Neural cell (in vitro differentiated cells): Measurements from ENCODE around the gene NCBP3. TPM values are rescaled to one million over a fixed set of nuclear protein-coding genes. Genes with fewer than 3 reads are reported as not detected.

Source experiments
- H2AFZ ChIP-seq: fragments of 200-600, 300-800 bp; sonication (generic), shearing (Covaris generic); 2 replicates; pipeline ENCODE4 v1.6.0; 2014; ENCODE audit warnings: low read depth, mild to moderate bottlenecking, antibody characterized with exemption, low read length, moderate library complexity
- H3F3A ChIP-seq: fragments of 200-600 bp; shearing (Covaris generic); 2 replicates; pipeline ENCODE4 v1.6.1; 2016; ENCODE audit warnings: mild to moderate bottlenecking, moderate library complexity, mixed read lengths, antibody characterized with exemption, low read length; ENCODE audit not compliant: insufficient read depth, poor library complexity, severe bottlenecking
- H3K27ac ChIP-seq: fragments of 200-600, 300-800 bp; sonication (generic), shearing (Covaris generic); 2 replicates; pipeline ENCODE4 v1.5.1; 2014; ENCODE audit warnings: mild to moderate bottlenecking, low read length, moderate library complexity
- H3K27me3 ChIP-seq: fragments of 300-800, 200-600 bp; sonication (generic), shearing (Covaris generic); 2 replicates; pipeline ENCODE4 v1.6.0; 2014; ENCODE audit warnings: mild to moderate bottlenecking, low read depth, low read length, moderate library complexity; ENCODE audit not compliant: insufficient read depth
- H3K36me3 ChIP-seq: fragments of 300-800, 200-600 bp; sonication (generic), shearing (Covaris generic); 2 replicates; pipeline ENCODE4 v1.5.1; 2014; ENCODE audit warnings: mild to moderate bottlenecking, antibody characterized with exemption, low read length, moderate library complexity; ENCODE audit not compliant: insufficient read depth
- H3K4me2 ChIP-seq: fragments of 300-800, 200-600 bp; sonication (generic), shearing (Covaris generic); 2 replicates; pipeline ENCODE4 v1.6.0; 2014; ENCODE audit warnings: mild to moderate bottlenecking, low read length
- H3K4me3 ChIP-seq: fragments of 300-800, 200-600 bp; sonication (generic), shearing (Covaris generic); 2 replicates; pipeline ENCODE4 v1.5.1; 2014; ENCODE audit warnings: mild to moderate bottlenecking, low read length, moderate library complexity
- H3K79me2 ChIP-seq: fragments of 200-600 bp; shearing (Covaris generic); replicated peaks from 2 replicates; pipeline ENCODE4 v1.6.0; 2014; ENCODE audit warnings: mild to moderate bottlenecking, low read length, moderate library complexity; ENCODE audit not compliant: insufficient read depth
- H3K9ac ChIP-seq: fragments of 300-800, 200-600 bp; sonication (generic), shearing (Covaris generic); 2 replicates; pipeline ENCODE4 v1.6.1; 2016; ENCODE audit warnings: mild to moderate bottlenecking, low read length, mixed read lengths
- H3K9me2 ChIP-seq: fragments of 200-600 bp; shearing (Covaris generic); 2 replicates; pipeline ENCODE4 v1.6.1; 2016; ENCODE audit warnings: mild to moderate bottlenecking, low read length, mixed read lengths; ENCODE audit not compliant: insufficient read depth
- H3K9me3 ChIP-seq: fragments of 200-600, 300-800 bp; sonication (generic), shearing (Covaris generic); 2 replicates; pipeline ENCODE4 v1.6.1; 2016; ENCODE audit warnings: mild to moderate bottlenecking, mixed run types, low read length, moderate library complexity, mixed read lengths
- H4K20me1 ChIP-seq: fragments of 200-600 bp; shearing (Covaris generic); 2 replicates; pipeline ENCODE4 v1.6.1; 2016; ENCODE audit warnings: mild to moderate bottlenecking, mixed run types; ENCODE audit not compliant: insufficient read depth
- CTCF ChIP-seq: fragments of 450-650 bp; IDR thresholded peaks from 2 replicates; pipeline ENCODE4 v1.5.1; 2014; ENCODE audit warnings: antibody characterized with exemption, mild to moderate bottlenecking, moderate library complexity; ENCODE audit not compliant: poor library complexity, severe bottlenecking
- EP300 ChIP-seq: fragments of 450-650 bp; conservative IDR thresholded peaks from 2 replicates; pipeline ENCODE4 v1.6.1; 2014; ENCODE audit warnings: antibody characterized with exemption, mild to moderate bottlenecking, moderate library complexity; ENCODE audit not compliant: poor library complexity, severe bottlenecking
- EZH2 ChIP-seq: fragments of 200-600, 300-800 bp; shearing (Covaris generic), sonication (generic); IDR thresholded peaks from 2 replicates; pipeline ENCODE4 v1.6.1; 2014; ENCODE audit warnings: antibody characterized with exemption, low read length, borderline replicate concordance, mild to moderate bottlenecking; ENCODE audit not compliant: insufficient read depth, poor library complexity, severe bottlenecking
- MXI1 ChIP-seq: fragments of 450-650 bp; conservative IDR thresholded peaks from 2 replicates; pipeline ENCODE4 v1.6.1; 2014; ENCODE audit warnings: antibody characterized with exemption, mild to moderate bottlenecking; ENCODE audit not compliant: poor library complexity, severe bottlenecking
- POLR2AphosphoS5 ChIP-seq: IDR thresholded peaks from 2 replicates; pipeline ENCODE4 v1.6.1; 2012
- RAD21 ChIP-seq: fragments of 450-650 bp; conservative IDR thresholded peaks from 2 replicates; pipeline ENCODE4 v1.6.1; 2014; ENCODE audit warnings: antibody characterized with exemption, mild to moderate bottlenecking, moderate library complexity
- REST ChIP-seq: IDR thresholded peaks from 2 replicates; pipeline ENCODE4 v1.6.1; 2012; ENCODE audit warnings: borderline replicate concordance
- SMC3 ChIP-seq: fragments of 450-650 bp; conservative IDR thresholded peaks from 2 replicates; pipeline ENCODE4 v1.6.1; 2014; ENCODE audit warnings: antibody characterized with exemption, mild to moderate bottlenecking, moderate library complexity; ENCODE audit not compliant: poor library complexity
- TAF1 ChIP-seq: IDR thresholded peaks from 2 replicates; pipeline ENCODE4 v1.6.1; 2012; ENCODE audit warnings: low read depth
- polyA plus RNA-seq: library from polyadenylated mRNA; depleted of rRNA; stranded (reverse); fragments of >200 nt; gene quantifications from 2 replicates; pipeline ENCODE4 v1.2.3, GENCODE V29; 2014

Gene NCBP3
- polyA plus RNA-seq, 1 donor from 2014 or later = 132 TPM

GRCh38 chr17:3867606-3868005, 21.6 kb upstream of the NCBP3 start:
- Histone ChIP-seq H3K4me2 (no peak overlapping the region), H3F3A (no peaks in the 10 kb centered on the region), H3K79me2 (no peaks in the 10 kb centered on the region), H3K4me3 (no peak overlapping the region), H4K20me1 (no peaks in the 10 kb centered on the region), H3K9me3 (no peaks in the 10 kb centered on the region), H3K36me3 (peaks cover 3% of the 10 kb centered on the region), H3K27ac (no peak overlapping the region), H3K27me3 (no peaks in the 10 kb centered on the region), H3K9me2 (no peaks in the 10 kb centered on the region), H2AFZ (no peak overlapping the region), H3K9ac (no peak overlapping the region)
- TF ChIP-seq EZH2 = no peak
- TF ChIP-seq TAF1 = no peak
- TF ChIP-seq REST = no peak
- TF ChIP-seq CTCF = no peak
- no peak for TF ChIP-seq RAD21
- no peak for TF ChIP-seq POLR2AphosphoS5
- no peak for TF ChIP-seq SMC3
- TF ChIP-seq MXI1 = no peak
- TF ChIP-seq EP300 = no peak

- no peak for TF ChIP-seq RAD21
- no peak for TF ChIP-seq REST
- TF ChIP-seq CTCF = no peak
- TF ChIP-seq TAF1 = no peak
- no peak for TF ChIP-seq MXI1
- no peak for TF ChIP-seq SMC3
- no peak for TF ChIP-seq POLR2AphosphoS5
- TF ChIP-seq EP300 = no peak
- TF ChIP-seq EZH2 = no peak
- H3F3A ChIP-seq = no peaks in the 10 kb centered on the region
- no peaks in the 10 kb centered on the region for H3K9me3 ChIP-seq
- H3K79me2 ChIP-seq = no peaks in the 10 kb centered on the region
- no peak overlapping the region for H3K9ac ChIP-seq
- no peaks in the 10 kb centered on the region for H4K20me1 ChIP-seq
- no peak overlapping the region for H3K27ac ChIP-seq
- H3K4me2 ChIP-seq = no peak overlapping the region
- H2AFZ ChIP-seq = no peak overlapping the region
- no peak overlapping the region for H3K4me3 ChIP-seq
- no peaks in the 10 kb centered on the region for H3K27me3 ChIP-seq
- no peaks in the 10 kb centered on the region for H3K9me2 ChIP-seq
- H3K36me3 ChIP-seq = no peaks in the 10 kb centered on the region
These were observed 21.1 kb upstream of the NCBP3 start for GRCh38 chr17:3867106-3867505.
